GM12873 (cell line): Measurements from ENCODE around the gene STAC2.

Experiments
- CTCF ChIP-seq: IDR thresholded peaks from 2 replicates; pipeline ENCODE4 v1.5.1; 2012; ENCODE audit warnings: low read depth, mild to moderate bottlenecking, moderate library complexity, low read length, control low read depth; ENCODE audit not compliant: insufficient read depth; ENCODE audit errors: missing control alignments

The STAC2 gene

GRCh38 chr17:39208136-39208535 lies 17.6 kb downstream of the STAC2 start:
- TF ChIP-seq CTCF = no peak

GRCh38 chr17:39205112-39205526 lies 20.6 kb downstream of the STAC2 start:
- no peak for TF ChIP-seq CTCF

GRCh38 chr17:39204245-39204644 lies 21.5 kb downstream of the STAC2 start:
- TF ChIP-seq CTCF = no peak

GRCh38 chr17:39200957-39201510 lies 24.7 kb downstream of the STAC2 start:
- no peak for TF ChIP-seq CTCF

- no peak for TF ChIP-seq CTCF
These were observed 25.5 kb downstream of the STAC2 start, which contains the start of gene RPL19 for GRCh38 chr17:39200070-39200879. Gene RPL19, plus strand, starts transcription at chr17:39200283. Its CDS starts 62 bp downstream, at chr17:39200345.

GRCh38 chr17:39199820-39200069 lies 26.0 kb downstream of the STAC2 start:
- TF ChIP-seq CTCF = no peak

- TF ChIP-seq CTCF = no peak
These were observed 27.6 kb downstream of the STAC2 start for GRCh38 chr17:39198186-39198566.
